Measurements from ENCODE around the gene EDAR.

The EDAR gene

GRCh38 chr2:108916122-108916795 is 72.8 kb downstream of the EDAR start:
- Histone ChIP-seq H3K9me2 (ENCODE audit: low read depth, low read length) (no peaks in the 10 kb centered on the region), H3K36me3 (ENCODE audit: insufficient read depth, low read length) (no peaks in the 10 kb centered on the region), H4K20me1 (ENCODE audit: insufficient read depth, low read length) (no peaks in the 10 kb centered on the region), H3K27me3 (ENCODE audit: insufficient read depth, low read length) (no peaks in the 10 kb centered on the region), H3K4me3 (ENCODE audit: low read depth, low read length, poor library complexity, severe bottlenecking) (no peak overlapping the region), H3F3A (ENCODE audit: insufficient read depth, low read length) (no peaks in the 10 kb centered on the region), H3K4me2 (ENCODE audit: low read length) (no peak overlapping the region), H3K4me1 (ENCODE audit: insufficient read depth, low read length, severe bottlenecking) (no peaks in the 10 kb centered on the region), H3K9me3 (ENCODE audit: low read length) (no peaks in the 10 kb centered on the region), H3K27ac (ENCODE audit: low read depth, low read length, poor library complexity, severe bottlenecking) (no peak overlapping the region), H3K79me2 (ENCODE audit: insufficient read depth, low read length) (no peaks in the 10 kb centered on the region), H3K9ac (ENCODE audit: low read length) (no peak overlapping the region), H2AFZ (ENCODE audit: low read length) (no peak overlapping the region)
- TF ChIP-seq EZH2 (IDR thresholded peaks at IDR 0.05; ENCODE audit: borderline replicate concordance, low read length), result no peak
- no peak for TF ChIP-seq CTCF (IDR thresholded peaks at IDR 0.05; ENCODE audit: low read length)

GRCh38 chr2:108912629-108912902 is 76.5 kb downstream of the EDAR start:
- no peak overlapping the region for H3K4me3 ChIP-seq (ENCODE audit: low read depth, low read length, poor library complexity, severe bottlenecking)
- H3K4me1 ChIP-seq (ENCODE audit: insufficient read depth, low read length, severe bottlenecking), result no peaks in the 10 kb centered on the region
- H3K27ac ChIP-seq (ENCODE audit: low read depth, low read length, poor library complexity, severe bottlenecking), result no peak overlapping the region
- TF ChIP-seq EZH2 (IDR thresholded peaks at IDR 0.05; ENCODE audit: borderline replicate concordance, low read length) (no peak), CTCF (IDR thresholded peaks at IDR 0.05; ENCODE audit: low read length) (no peak)
- no peaks in the 10 kb centered on the region for H3K36me3 ChIP-seq (ENCODE audit: insufficient read depth, low read length)
- no peak overlapping the region for H3K4me2 ChIP-seq (ENCODE audit: low read length)
- no peaks in the 10 kb centered on the region for H4K20me1 ChIP-seq (ENCODE audit: insufficient read depth, low read length)
- no peaks in the 10 kb centered on the region for H3K9me2 ChIP-seq (ENCODE audit: low read depth, low read length)
- no peak overlapping the region for H3K9ac ChIP-seq (ENCODE audit: low read length)
- no peak overlapping the region for H2AFZ ChIP-seq (ENCODE audit: low read length)
- H3K9me3 ChIP-seq (ENCODE audit: low read length), result no peaks in the 10 kb centered on the region
- H3K27me3 ChIP-seq (ENCODE audit: insufficient read depth, low read length), result no peaks in the 10 kb centered on the region
- H3K79me2 ChIP-seq (ENCODE audit: insufficient read depth, low read length), result no peaks in the 10 kb centered on the region
- H3F3A ChIP-seq (ENCODE audit: insufficient read depth, low read length), result no peaks in the 10 kb centered on the region

- Histone ChIP-seq H3K4me2 (ENCODE audit: low read length) (no peak overlapping the region), H3K4me3 (ENCODE audit: low read depth, low read length, poor library complexity, severe bottlenecking) (no peak overlapping the region), H3K9me3 (ENCODE audit: low read length) (no peaks in the 10 kb centered on the region), H2AFZ (ENCODE audit: low read length) (no peak overlapping the region), H3K9me2 (ENCODE audit: low read depth, low read length) (no peaks in the 10 kb centered on the region), H3F3A (ENCODE audit: insufficient read depth, low read length) (no peaks in the 10 kb centered on the region), H3K9ac (ENCODE audit: low read length) (no peak overlapping the region), H3K27me3 (ENCODE audit: insufficient read depth, low read length) (no peaks in the 10 kb centered on the region), H3K79me2 (ENCODE audit: insufficient read depth, low read length) (no peaks in the 10 kb centered on the region), H3K36me3 (ENCODE audit: insufficient read depth, low read length) (no peaks in the 10 kb centered on the region), H3K27ac (ENCODE audit: low read depth, low read length, poor library complexity, severe bottlenecking) (no peak overlapping the region), H3K4me1 (ENCODE audit: insufficient read depth, low read length, severe bottlenecking) (no peaks in the 10 kb centered on the region), H4K20me1 (ENCODE audit: insufficient read depth, low read length) (no peaks in the 10 kb centered on the region)
- TF ChIP-seq CTCF (IDR thresholded peaks at IDR 0.05; ENCODE audit: low read length), result no peak
Observed at GRCh38 chr2:108911807-108912628, 77.0 kb downstream of the EDAR start.
